HEK293T (cell line): ENCODE results near the gene HENMT1.

Experiments
- ARNT ChIP-seq: fragments of 450-650 bp; IDR thresholded peaks from 2 replicates; pipeline ENCODE4 v1.6.1; 2017; ENCODE audit warnings: mild to moderate bottlenecking
- CTBP1 ChIP-seq: fragments of 450-650 bp; IDR thresholded peaks from 2 replicates; pipeline ENCODE4 v1.6.1; 2016; ENCODE audit warnings: borderline replicate concordance
- ELF4 ChIP-seq: fragments of 450-650 bp; IDR thresholded peaks from 2 replicates; pipeline ENCODE4 v1.6.1; 2017; ENCODE audit warnings: antibody characterized with exemption
- FOXA1 ChIP-seq: fragments of 450-650 bp; IDR thresholded peaks from 2 replicates; pipeline ENCODE4 v1.6.1; 2016; ENCODE audit warnings: mild to moderate bottlenecking
- FOXK2 ChIP-seq: fragments of 450-650 bp; IDR thresholded peaks from 2 replicates; pipeline ENCODE4 v1.6.1; 2016; ENCODE audit warnings: mild to moderate bottlenecking
- HDGF ChIP-seq: fragments of 450-650 bp; IDR thresholded peaks from 2 replicates; pipeline ENCODE4 v1.6.1; 2017; ENCODE audit warnings: antibody characterized with exemption, borderline replicate concordance
- LEF1 ChIP-seq: fragments of 450-650 bp; IDR thresholded peaks from 2 replicates; pipeline ENCODE4 v1.6.1; 2017; ENCODE audit warnings: mild to moderate bottlenecking, borderline replicate concordance
- NFRKB ChIP-seq: fragments of 450-650 bp; IDR thresholded peaks from 2 replicates; pipeline ENCODE4 v1.6.1; 2016; ENCODE audit warnings: mild to moderate bottlenecking, moderate library complexity
- SP1 ChIP-seq: fragments of 450-650 bp; IDR thresholded peaks from 2 replicates; pipeline ENCODE4 v1.6.1; 2017
- SUZ12 ChIP-seq: fragments of 450-650 bp; IDR thresholded peaks from 2 replicates; pipeline ENCODE4 v1.6.1; 2016; ENCODE audit warnings: mild to moderate bottlenecking
- TARDBP ChIP-seq: fragments of 450-650 bp; IDR thresholded peaks from 2 replicates; pipeline ENCODE4 v1.6.1; 2016
- ZNF384 ChIP-seq: fragments of 450-650 bp; IDR thresholded peaks from 2 replicates; pipeline ENCODE4 v1.6.1; 2016
- TF ChIP-seq, protein P1 (sequence below): fragments of 450-650 bp; IDR thresholded peaks from 2 replicates; pipeline ENCODE4 v1.6.1; 2016

DNA sequence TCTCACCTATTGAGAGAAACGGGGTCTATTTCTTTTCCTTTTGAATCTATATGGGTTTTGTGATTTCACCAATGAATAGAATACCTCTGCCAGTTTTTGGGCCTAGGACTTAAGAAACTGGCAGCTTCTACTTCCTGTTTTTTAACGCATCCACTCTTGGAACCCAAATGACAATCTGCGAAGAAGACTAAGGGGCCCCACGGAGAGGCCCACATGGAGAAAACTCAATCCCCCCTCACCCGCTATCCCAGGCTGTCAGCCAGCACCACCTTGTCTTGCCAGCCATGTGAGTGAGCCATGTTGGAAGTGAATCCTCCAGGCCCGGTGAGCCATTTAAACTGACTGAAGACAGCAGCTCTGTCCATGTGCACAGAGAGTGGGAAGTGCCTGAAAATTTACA is 3.6 kb upstream of the HENMT1 start:
- TF ChIP-seq TARDBP = no peak
- TF ChIP-seq SP1 = no peak
- TF ChIP-seq FOXA1 = no peak
- TF ChIP-seq HDGF = no peak
- TF ChIP-seq ARNT = no peak
- no peak for TF ChIP-seq SUZ12
- TF ChIP-seq, protein P1, sequence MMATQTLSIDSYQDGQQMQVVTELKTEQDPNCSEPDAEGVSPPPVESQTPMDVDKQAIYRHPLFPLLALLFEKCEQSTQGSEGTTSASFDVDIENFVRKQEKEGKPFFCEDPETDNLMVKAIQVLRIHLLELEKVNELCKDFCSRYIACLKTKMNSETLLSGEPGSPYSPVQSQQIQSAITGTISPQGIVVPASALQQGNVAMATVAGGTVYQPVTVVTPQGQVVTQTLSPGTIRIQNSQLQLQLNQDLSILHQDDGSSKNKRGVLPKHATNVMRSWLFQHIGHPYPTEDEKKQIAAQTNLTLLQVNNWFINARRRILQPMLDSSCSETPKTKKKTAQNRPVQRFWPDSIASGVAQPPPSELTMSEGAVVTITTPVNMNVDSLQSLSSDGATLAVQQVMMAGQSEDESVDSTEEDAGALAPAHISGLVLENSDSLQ = no peak
- TF ChIP-seq ZNF384 = no peak
- no peak for TF ChIP-seq CTBP1
- no peak for TF ChIP-seq FOXK2
- no peak for TF ChIP-seq ELF4
- no peak for TF ChIP-seq LEF1
- no peak for TF ChIP-seq NFRKB
